GM12864 (cell line): ENCODE results near the gene CDON.

Experiments
- DNase-seq: peaks from one replicate; pipeline ENCODE4 v3.0.0-alpha.2; 2011; ENCODE audit warnings: low read depth
- H3K4me3 ChIP-seq: 2 replicates; pipeline ENCODE4 v1.5.1; 2011; ENCODE audit warnings: mild to moderate bottlenecking, low read depth, low read length, control low read depth
- TF ChIP-seq, protein P1 (sequence below): IDR thresholded peaks from 2 replicates; pipeline ENCODE4 v1.5.1; 2011; ENCODE audit warnings: low read depth, mild to moderate bottlenecking, moderate library complexity, low read length, control low read depth, inconsistent platforms; ENCODE audit errors: missing control alignments

Gene CDON, protein sequence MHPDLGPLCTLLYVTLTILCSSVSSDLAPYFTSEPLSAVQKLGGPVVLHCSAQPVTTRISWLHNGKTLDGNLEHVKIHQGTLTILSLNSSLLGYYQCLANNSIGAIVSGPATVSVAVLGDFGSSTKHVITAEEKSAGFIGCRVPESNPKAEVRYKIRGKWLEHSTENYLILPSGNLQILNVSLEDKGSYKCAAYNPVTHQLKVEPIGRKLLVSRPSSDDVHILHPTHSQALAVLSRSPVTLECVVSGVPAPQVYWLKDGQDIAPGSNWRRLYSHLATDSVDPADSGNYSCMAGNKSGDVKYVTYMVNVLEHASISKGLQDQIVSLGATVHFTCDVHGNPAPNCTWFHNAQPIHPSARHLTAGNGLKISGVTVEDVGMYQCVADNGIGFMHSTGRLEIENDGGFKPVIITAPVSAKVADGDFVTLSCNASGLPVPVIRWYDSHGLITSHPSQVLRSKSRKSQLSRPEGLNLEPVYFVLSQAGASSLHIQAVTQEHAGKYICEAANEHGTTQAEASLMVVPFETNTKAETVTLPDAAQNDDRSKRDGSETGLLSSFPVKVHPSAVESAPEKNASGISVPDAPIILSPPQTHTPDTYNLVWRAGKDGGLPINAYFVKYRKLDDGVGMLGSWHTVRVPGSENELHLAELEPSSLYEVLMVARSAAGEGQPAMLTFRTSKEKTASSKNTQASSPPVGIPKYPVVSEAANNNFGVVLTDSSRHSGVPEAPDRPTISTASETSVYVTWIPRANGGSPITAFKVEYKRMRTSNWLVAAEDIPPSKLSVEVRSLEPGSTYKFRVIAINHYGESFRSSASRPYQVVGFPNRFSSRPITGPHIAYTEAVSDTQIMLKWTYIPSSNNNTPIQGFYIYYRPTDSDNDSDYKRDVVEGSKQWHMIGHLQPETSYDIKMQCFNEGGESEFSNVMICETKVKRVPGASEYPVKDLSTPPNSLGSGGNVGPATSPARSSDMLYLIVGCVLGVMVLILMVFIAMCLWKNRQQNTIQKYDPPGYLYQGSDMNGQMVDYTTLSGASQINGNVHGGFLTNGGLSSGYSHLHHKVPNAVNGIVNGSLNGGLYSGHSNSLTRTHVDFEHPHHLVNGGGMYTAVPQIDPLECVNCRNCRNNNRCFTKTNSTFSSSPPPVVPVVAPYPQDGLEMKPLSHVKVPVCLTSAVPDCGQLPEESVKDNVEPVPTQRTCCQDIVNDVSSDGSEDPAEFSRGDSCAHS (N-terminal part only)

DNA sequence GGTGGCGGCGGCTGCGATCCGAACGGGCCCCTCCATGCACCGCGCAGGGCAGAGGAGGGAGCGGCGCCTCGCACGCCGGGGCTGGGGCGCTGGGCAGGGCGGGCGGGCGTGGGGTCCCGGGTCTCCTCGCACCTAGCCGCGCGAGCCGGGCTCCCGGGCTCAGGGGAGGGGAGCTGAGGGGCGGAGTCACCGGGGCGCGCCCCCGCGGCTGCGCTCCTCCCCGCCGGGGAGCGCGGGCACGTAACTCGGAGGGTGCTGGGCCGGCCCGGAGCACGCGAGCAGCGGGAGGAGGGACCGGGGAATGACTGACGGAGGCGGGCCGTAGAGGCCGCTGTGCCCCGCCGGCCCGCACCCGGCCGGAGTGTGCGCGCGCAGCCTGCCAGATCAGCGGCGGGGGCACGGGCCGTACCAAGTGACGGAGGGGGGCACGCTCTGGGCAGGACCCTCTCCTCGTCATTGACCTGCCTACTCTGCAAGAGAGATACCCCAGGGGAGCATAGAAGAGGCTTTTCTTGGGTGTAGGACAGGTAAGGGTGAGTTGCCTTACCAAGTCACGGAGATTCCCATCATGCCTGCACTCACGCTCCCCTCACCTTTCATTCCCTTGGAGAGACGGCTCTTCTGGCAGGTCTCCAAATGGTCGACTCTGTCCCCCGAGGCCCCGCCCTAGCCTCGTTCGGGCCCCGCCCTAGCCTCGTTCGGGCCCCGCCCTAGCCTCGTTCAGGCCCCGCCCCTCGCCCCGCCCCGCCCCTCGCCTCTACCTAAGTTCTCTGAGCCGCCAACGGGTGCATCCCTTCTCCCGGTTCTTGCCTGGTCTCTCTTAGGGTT lies at the start of gene CDON:
CDON (minus strand) TSS at position 188 of the 828 bp plus-strand sequence. CDS start 39,390 bp downstream, outside the sequence.
- peak; percentile 67 for DNase-seq
- TF ChIP-seq, protein P1, sequence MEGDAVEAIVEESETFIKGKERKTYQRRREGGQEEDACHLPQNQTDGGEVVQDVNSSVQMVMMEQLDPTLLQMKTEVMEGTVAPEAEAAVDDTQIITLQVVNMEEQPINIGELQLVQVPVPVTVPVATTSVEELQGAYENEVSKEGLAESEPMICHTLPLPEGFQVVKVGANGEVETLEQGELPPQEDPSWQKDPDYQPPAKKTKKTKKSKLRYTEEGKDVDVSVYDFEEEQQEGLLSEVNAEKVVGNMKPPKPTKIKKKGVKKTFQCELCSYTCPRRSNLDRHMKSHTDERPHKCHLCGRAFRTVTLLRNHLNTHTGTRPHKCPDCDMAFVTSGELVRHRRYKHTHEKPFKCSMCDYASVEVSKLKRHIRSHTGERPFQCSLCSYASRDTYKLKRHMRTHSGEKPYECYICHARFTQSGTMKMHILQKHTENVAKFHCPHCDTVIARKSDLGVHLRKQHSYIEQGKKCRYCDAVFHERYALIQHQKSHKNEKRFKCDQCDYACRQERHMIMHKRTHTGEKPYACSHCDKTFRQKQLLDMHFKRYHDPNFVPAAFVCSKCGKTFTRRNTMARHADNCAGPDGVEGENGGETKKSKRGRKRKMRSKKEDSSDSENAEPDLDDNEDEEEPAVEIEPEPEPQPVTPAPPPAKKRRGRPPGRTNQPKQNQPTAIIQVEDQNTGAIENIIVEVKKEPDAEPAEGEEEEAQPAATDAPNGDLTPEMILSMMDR: no peak

DNA sequence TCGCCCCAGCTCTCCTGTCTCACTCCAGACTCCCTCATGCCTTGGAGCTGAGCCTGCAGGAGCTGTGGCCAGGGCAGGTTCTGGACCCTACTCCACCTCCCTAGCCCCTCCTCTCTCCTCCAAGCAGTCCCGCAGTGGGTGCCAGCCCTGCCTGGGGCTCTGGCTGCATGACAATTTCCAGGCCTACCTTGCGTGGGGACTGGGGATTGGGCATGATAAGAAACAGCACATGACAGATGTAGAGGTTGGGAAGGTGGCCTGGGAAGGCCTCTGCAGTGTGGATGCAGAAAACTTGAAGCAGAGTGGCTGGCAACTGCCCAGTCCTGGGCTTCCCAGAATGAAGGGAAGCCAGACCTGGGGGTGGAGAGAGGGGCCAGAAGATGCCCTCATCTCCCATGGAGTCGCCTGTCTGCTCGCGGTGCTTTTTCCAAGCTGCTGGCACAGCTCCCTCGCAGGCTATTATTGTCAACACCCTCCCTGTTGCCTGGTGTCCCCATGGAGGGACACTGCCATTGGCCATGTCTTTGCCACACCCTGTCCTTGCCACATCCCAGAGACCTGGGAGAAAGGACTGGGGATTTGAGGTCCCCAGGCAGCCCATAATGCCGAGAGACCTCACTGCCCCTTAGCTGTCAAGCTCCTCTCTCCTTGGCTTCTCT lies 48.9 kb upstream of the CDON start:
- DNase-seq: no peak
- no peak overlapping the region for H3K4me3 ChIP-seq
- TF ChIP-seq, protein P1: no peak

More for the DNA sequence above, at the start of gene CDON:
- H3K4me3 ChIP-seq: peak within 1 kb of the TSS; percentile 66

DNA sequence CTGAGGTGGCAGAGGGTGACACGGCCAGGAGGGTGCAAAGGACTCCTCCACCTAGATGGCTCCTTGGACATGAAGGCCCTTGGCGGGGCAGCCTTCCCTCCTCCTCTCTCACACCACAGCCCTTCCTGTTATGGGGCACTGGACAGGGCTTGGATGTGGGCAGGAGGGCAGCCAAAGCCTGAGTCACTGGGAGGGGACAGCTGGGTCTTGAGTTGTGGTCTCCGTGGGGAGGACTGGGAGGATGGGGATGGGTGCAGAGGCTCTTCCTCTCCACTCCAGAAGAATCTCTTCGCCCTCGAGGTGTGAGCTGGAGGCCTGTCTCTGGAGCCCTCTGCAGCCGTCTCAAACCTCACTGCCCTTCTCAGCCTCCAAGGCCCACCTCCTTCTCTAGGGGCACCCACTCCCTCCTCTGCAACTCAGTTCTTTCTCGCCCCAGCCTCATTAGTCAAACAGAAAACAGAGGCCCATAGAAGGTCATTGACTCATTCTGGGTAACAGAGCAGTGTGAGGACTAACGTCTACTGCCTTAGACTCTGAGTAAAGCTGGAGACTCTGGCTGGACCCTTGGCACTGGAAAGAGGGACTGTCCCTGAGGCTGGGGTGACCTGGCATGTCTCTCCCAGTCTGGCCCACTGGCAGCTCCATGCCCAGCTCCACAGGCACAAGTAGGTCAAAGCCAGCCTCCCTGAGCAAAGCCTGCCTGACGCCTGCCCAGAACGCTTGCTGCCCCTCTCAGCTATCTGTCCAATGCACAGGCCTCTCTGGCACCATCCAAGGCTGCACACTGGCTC lies 47.5 kb upstream of the CDON start:
- DNase-seq: no peak
- no peak overlapping the region for H3K4me3 ChIP-seq
- TF ChIP-seq, protein P1: no peak

DNA sequence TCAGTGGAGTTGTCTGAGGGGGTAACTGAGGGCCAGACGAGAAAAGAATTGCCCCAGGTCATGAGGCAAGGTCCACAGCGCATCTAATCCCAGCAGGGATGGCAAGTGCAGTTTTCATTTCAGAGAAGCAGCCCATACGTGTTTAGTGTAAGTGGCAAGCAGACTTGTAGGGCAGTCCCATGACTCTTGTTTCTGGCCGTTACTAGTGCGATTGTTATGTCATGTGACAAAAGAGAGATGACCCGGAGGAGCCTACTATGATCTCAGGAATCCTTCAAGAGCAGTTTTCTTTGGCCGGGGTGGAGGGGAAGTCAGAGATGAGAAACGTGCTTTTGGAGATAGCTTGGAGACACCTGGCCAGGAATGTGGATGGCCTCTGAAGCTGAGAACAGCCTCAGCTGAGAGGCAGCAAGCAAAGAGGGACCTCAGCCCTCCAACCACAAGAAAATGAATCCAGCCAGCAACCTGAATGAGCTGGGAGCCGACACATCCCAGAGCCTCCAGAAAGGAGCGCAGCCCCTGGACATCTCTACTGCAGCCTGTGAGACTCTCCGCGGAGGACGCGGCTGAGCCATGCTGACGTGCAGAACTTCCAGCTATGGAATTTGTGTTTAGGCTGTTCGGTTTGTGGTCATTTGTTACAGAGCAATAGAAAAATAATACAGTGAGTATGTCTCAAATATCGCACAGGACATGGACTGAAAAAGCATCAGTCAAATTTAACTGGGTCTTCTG lies 44.1 kb upstream of the CDON start:
- no peak for DNase-seq

DNA sequence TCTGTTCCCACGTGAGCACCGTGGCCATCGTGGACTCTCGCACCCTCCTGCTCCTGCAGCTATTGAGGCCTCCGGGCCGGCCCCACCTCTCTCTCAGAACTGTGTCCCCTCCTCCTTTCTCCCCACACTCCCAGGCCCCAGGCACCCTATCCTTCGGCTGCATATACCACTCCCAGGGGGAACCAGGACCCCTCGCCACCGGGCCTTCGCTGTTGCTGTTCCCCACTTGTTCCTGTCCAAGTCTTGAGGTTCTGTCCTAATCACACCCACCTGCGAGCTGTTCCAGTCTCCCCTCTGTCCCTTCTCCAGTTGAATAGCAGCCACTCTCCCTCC lies 43.0 kb upstream of the CDON start:
- DNase-seq: no peak
- TF ChIP-seq, protein P1: no peak
- H3K4me3 ChIP-seq: no peak overlapping the region

More for the DNA sequence above, 44.1 kb upstream of the CDON start:
- TF ChIP-seq, protein P1: no peak
- no peak overlapping the region for H3K4me3 ChIP-seq
